SJSA1 (cell line): Measurements from ENCODE around the gene VGLL3. TPM values are rescaled to one million over a fixed set of nuclear protein-coding genes. Genes with fewer than 3 reads are reported as not detected.

Experiments used
- DNase-seq, 2 experiments: peaks; one replicate each; pipeline ENCODE4 v3.0.0-alpha.2; 2015 to 2020; ENCODE audit warnings: low spot score in 2 of 2, low read depth in 1 of 2
- H3K27ac ChIP-seq: fragments of 250-450 bp; sonication (Bioruptor Pico); 2 replicates; pipeline ENCODE4 v1.5.1; 2020; ENCODE audit warnings: mild to moderate bottlenecking, moderate library complexity
- H3K27me3 ChIP-seq: fragments of 250-450 bp; sonication (Bioruptor Pico); replicated peaks from 2 replicates; pipeline ENCODE4 v1.5.1; 2020; ENCODE audit warnings: mild to moderate bottlenecking, moderate library complexity
- H3K36me3 ChIP-seq: fragments of 250-450 bp; sonication (Bioruptor Pico); 2 replicates; pipeline ENCODE4 v1.5.1; 2020; ENCODE audit warnings: mild to moderate bottlenecking
- H3K4me1 ChIP-seq: fragments of 250-450 bp; sonication (Bioruptor Pico); replicated peaks from 2 replicates; pipeline ENCODE4 v1.6.1; 2021; ENCODE audit warnings: mild to moderate bottlenecking
- H3K4me3 ChIP-seq: fragments of 250-450 bp; sonication (Bioruptor Pico); 2 replicates; pipeline ENCODE4 v1.5.1; 2020; ENCODE audit warnings: mild to moderate bottlenecking
- H3K9me3 ChIP-seq: fragments of 250-450 bp; sonication (Bioruptor Pico); replicated peaks from 2 replicates; pipeline ENCODE4 v1.5.1; 2020; ENCODE audit warnings: mild to moderate bottlenecking
- total RNA-seq: library from RNA; depleted of rRNA; stranded (reverse); fragments of >200 nt; shearing (Covaris generic); gene quantifications from 2 replicates; pipeline ENCODE4 v1.2.3, GENCODE V29; 2014

VGLL3 gene
- total RNA-seq, 1 experiment from 2014 or later = 17.1 TPM

GRCh38 chr3:86954747-86955146 is 36.2 kb downstream of the VGLL3 start:
- no peak overlapping the region for H3K27ac ChIP-seq
- DNase-seq = no peak
- H3K4me1 ChIP-seq = peaks cover 33% of the 10 kb centered on the region
- no peak overlapping the region for H3K4me3 ChIP-seq
- no peaks in the 10 kb centered on the region for H3K27me3 ChIP-seq
- no peaks in the 10 kb centered on the region for H3K9me3 ChIP-seq
- peaks cover 2% of the 10 kb centered on the region; the same call in 1 of the 2 replicates for H3K36me3 ChIP-seq

DNA sequence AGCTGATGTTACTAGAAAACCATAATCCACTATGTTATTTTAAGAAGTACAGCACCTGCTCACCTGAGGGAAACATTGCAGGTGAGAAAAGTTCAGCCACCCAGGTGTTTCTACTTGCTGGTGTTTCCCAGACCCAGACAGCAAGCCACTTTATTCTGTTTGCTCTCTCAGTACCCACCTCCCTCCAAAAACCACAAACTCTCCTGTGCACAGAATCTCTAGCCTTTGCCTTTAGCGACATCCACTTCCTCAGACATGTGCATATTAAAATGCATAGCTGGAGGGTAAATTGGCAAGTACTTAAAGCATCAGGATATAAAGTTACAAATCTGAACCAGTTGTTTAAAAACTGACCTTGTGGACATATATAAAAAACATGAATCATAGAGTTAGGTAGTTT is 36.7 kb downstream of the VGLL3 start:
- Histone ChIP-seq H3K4me3 (no peak overlapping the region), H3K4me1 (peaks cover 29% of the 10 kb centered on the region), H3K9me3 (no peaks in the 10 kb centered on the region), H3K36me3 (peaks cover 2% of the 10 kb centered on the region; the same call in 1 of the 2 replicates), H3K27me3 (no peaks in the 10 kb centered on the region), H3K27ac (no peak overlapping the region)
- no peak for DNase-seq

- Histone ChIP-seq H3K4me1 (peaks cover 21% of the 10 kb centered on the region), H3K4me3 (no peak overlapping the region), H3K9me3 (no peaks in the 10 kb centered on the region), H3K27me3 (no peaks in the 10 kb centered on the region), H3K27ac (no peak overlapping the region), H3K36me3 (peaks cover 6% of the 10 kb centered on the region; the same call in 1 of the 2 replicates)
- no peak for DNase-seq
Measured at GRCh38 chr3:86951322-86951721, 39.6 kb downstream of the VGLL3 start.

DNA sequence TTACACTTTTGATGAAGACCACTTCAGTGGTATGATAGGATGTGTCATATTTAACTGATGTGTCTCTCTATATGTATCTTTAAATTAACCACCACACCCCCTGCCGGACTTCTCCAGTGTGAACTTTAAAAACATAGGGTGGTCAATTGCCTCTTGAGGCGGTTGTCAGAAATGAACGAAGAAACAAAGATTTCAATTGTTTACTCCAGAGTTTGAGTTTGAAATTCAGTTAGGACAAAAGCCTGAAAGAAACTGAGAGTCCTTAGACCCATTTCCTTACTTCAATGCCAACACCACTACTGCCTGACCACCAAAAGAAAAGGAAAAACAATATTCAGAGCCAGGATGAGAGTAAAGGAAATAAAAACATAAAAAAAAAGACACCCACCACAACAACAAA is 40.2 kb downstream of the VGLL3 start:
- Histone ChIP-seq H3K27me3 (no peaks in the 10 kb centered on the region), H3K4me1 (peaks cover 21% of the 10 kb centered on the region), H3K36me3 (peaks cover 6% of the 10 kb centered on the region; the same call in 1 of the 2 replicates), H3K27ac (no peak overlapping the region), H3K9me3 (no peaks in the 10 kb centered on the region), H3K4me3 (no peak overlapping the region)
- no peak for DNase-seq

DNA sequence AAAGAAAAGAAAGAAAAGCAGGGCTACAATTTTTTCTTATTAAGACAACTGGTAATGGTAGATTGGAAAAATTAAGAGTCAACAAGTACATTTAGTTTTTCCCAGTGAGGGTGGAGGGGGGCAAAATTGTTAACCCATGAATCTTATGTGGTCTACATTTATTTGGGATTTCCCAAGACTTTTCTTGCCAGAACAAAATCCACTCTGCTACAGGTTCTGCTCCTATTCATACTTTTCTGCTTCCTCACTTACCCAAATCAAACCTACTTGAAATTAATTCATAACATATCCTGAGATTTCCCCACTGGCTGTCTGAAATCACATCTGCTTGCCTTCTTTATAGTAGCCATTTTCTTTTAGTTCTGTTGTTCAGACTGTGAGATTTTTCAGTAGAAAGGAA is 41.1 kb downstream of the VGLL3 start:
- DNase-seq = no peak
- no peaks in the 10 kb centered on the region for H3K27me3 ChIP-seq
- H3K9me3 ChIP-seq = no peaks in the 10 kb centered on the region
- peaks cover 6% of the 10 kb centered on the region; the same call in 1 of the 2 replicates for H3K36me3 ChIP-seq
- H3K4me1 ChIP-seq = peaks cover 21% of the 10 kb centered on the region
- H3K27ac ChIP-seq = no peak overlapping the region
- no peak overlapping the region for H3K4me3 ChIP-seq

GRCh38 chr3:86948822-86949221 is 42.1 kb downstream of the VGLL3 start:
- Histone ChIP-seq H3K4me3 (no peak overlapping the region), H3K4me1 (peaks cover 21% of the 10 kb centered on the region), H3K9me3 (no peaks in the 10 kb centered on the region), H3K27me3 (no peaks in the 10 kb centered on the region), H3K27ac (no peak overlapping the region), H3K36me3 (peaks cover 6% of the 10 kb centered on the region; the same call in 1 of the 2 replicates)
- no peak for DNase-seq

GRCh38 chr3:86942206-86942605 is 48.7 kb downstream of the VGLL3 start:
- peaks cover 9% of the 10 kb centered on the region for H3K36me3 ChIP-seq
- no peak overlapping the region for H3K27ac ChIP-seq
- H3K9me3 ChIP-seq = no peaks in the 10 kb centered on the region
- DNase-seq = no peak
- no peaks in the 10 kb centered on the region for H3K27me3 ChIP-seq
- peaks cover 14% of the 10 kb centered on the region for H3K4me1 ChIP-seq
- no peak overlapping the region for H3K4me3 ChIP-seq

GRCh38 chr3:86938416-86939105 is 52.4 kb downstream of the VGLL3 start:
- no peak for DNase-seq
- peaks cover 5% of the 10 kb centered on the region for H3K36me3 ChIP-seq
- no peak overlapping the region for H3K4me3 ChIP-seq
- peaks cover 19% of the 10 kb centered on the region for H3K4me1 ChIP-seq
- no peaks in the 10 kb centered on the region for H3K27me3 ChIP-seq
- H3K9me3 ChIP-seq = no peaks in the 10 kb centered on the region
- H3K27ac ChIP-seq = no peak overlapping the region

- Histone ChIP-seq H3K36me3 (peaks cover 5% of the 10 kb centered on the region), H3K9me3 (no peaks in the 10 kb centered on the region), H3K27me3 (no peaks in the 10 kb centered on the region), H3K27ac (peak overlapping the region; percentile 34; the same call in 1 of the 2 replicates), H3K4me3 (no peak overlapping the region), H3K4me1 (peaks cover 19% of the 10 kb centered on the region)
- DNase-seq = peak in 1 of 2 experiments; percentile 35
Measured at GRCh38 chr3:86937306-86937791, 53.6 kb downstream of the VGLL3 start.

GRCh38 chr3:86934851-86935250 is 56.1 kb downstream of the VGLL3 start:
- H3K27ac ChIP-seq = no peak overlapping the region
- no peak overlapping the region for H3K4me3 ChIP-seq
- H3K36me3 ChIP-seq = peaks cover 5% of the 10 kb centered on the region
- no peaks in the 10 kb centered on the region for H3K9me3 ChIP-seq
- H3K4me1 ChIP-seq = peaks cover 19% of the 10 kb centered on the region
- H3K27me3 ChIP-seq = no peaks in the 10 kb centered on the region
- DNase-seq = no peak

GRCh38 chr3:86930831-86931230 is 60.1 kb downstream of the VGLL3 start:
- no peak overlapping the region for H3K27ac ChIP-seq
- H3K27me3 ChIP-seq = no peaks in the 10 kb centered on the region
- H3K4me3 ChIP-seq = no peak overlapping the region
- no peaks in the 10 kb centered on the region; the same call in 1 of the 2 replicates for H3K4me1 ChIP-seq
- H3K9me3 ChIP-seq = no peaks in the 10 kb centered on the region
- no peak for DNase-seq
- no peaks in the 10 kb centered on the region for H3K36me3 ChIP-seq

- Histone ChIP-seq H3K27me3 (no peaks in the 10 kb centered on the region), H3K4me3 (no peak overlapping the region), H3K9me3 (no peaks in the 10 kb centered on the region), H3K36me3 (no peaks in the 10 kb centered on the region), H3K4me1 (no peaks in the 10 kb centered on the region; the same call in 1 of the 2 replicates), H3K27ac (no peak overlapping the region)
- no peak for DNase-seq
Measured at GRCh38 chr3:86930181-86930580, 60.8 kb downstream of the VGLL3 start.

DNA sequence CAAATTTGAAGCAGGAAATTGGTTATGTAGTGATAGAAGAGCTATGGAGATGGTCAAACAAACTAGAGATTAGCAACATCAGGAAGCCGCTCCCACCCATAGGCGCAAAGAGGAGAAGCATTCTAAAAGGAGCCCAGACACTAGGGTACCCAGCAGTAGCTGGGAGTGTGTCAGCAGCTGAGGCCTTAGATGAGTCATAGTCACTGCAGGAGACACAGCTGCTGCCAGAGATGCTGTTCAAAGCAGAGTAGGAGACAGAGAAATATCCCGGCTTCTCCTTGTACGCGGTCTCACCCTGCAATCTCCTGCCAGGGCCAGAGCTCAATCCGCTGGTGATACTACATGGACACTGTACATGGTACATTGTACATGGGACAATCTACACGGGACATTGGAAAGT is 61.9 kb downstream of the VGLL3 start:
- Histone ChIP-seq H3K9me3 (no peaks in the 10 kb centered on the region), H3K27ac (no peak overlapping the region), H3K27me3 (no peaks in the 10 kb centered on the region), H3K4me3 (no peak overlapping the region), H3K36me3 (no peaks in the 10 kb centered on the region), H3K4me1 (no peaks in the 10 kb centered on the region; the same call in 1 of the 2 replicates)
- DNase-seq = no peak

DNA sequence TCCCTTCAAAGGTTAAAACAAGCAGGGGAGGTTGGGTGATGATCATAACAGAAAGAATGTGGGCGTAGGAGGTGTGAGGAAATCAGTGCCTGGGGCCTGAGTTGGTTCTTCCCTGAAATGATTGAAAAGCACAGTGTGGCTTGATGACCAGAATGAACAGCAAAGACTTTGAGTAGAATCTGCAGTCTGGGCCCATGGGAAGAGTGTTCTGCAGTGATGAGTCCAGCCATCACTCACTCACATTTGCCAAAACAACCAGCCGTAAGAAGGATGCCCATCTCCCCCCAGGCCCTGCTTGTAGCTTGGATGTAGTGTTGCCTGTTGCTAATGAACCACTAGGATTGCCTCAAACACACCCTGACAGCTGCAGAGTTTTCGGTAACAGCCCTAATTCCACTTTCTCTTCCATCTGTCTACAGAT is 67.9 kb downstream of the VGLL3 start:
- Histone ChIP-seq H3K9me3 (no peaks in the 10 kb centered on the region), H3K4me1 (no peaks in the 10 kb centered on the region), H3K27me3 (no peaks in the 10 kb centered on the region), H3K4me3 (no peak overlapping the region), H3K27ac (no peak overlapping the region), H3K36me3 (no peaks in the 10 kb centered on the region)
- no peak for DNase-seq
